BLaER1 treated with 17β-estradiol and CSF1 and Interleukin-3, amounts not matched to agents 10 nM and 100 nM (cell line): ENCODE measurements around the gene SEPTIN1.

Experiments
- H3K27ac ChIP-seq, 11 experiments: shearing (Covaris generic); formaldehyde crosslinking; 2 replicates each; pipeline ENCODE4 v1.8.1; 2022
- H3K27me3 ChIP-seq, 11 experiments: shearing (Covaris generic); formaldehyde crosslinking; 2 replicates each; pipeline ENCODE4 v1.8.1; 2022
- H3K36me3 ChIP-seq, 11 experiments: shearing (Covaris generic); formaldehyde crosslinking; 2 replicates each; pipeline ENCODE4 v1.8.1; 2022
- H3K4me1 ChIP-seq, 10 experiments: shearing (Covaris generic); formaldehyde crosslinking; 2 replicates each; pipeline ENCODE4 v1.8.1; 2022
- H3K4me2 ChIP-seq, 11 experiments: shearing (Covaris generic); formaldehyde crosslinking; 2 replicates each; pipeline ENCODE4 v1.8.1; 2022
- H3K4me3 ChIP-seq, 10 experiments: shearing (Covaris generic); formaldehyde crosslinking; 2 replicates each; pipeline ENCODE4 v1.8.1; 2022
- H3K9ac ChIP-seq, 11 experiments: shearing (Covaris generic); formaldehyde crosslinking; 2 replicates each; pipeline ENCODE4 v1.8.1; 2022
- H3K9me3 ChIP-seq, 11 experiments: shearing (Covaris generic); formaldehyde crosslinking; replicated peaks in 1 of 11; 2 replicates each; pipeline ENCODE4 v1.8.1; 2022
- H4K20me1 ChIP-seq, 11 experiments: shearing (Covaris generic); formaldehyde crosslinking; 2 replicates each; pipeline ENCODE4 v1.8.1; 2022
- Cebpa-rat ChIP-seq, 11 experiments: shearing (Covaris generic); IDR thresholded peaks; 2 replicates each; pipeline ENCODE4 v1.8.1; 2022

SEPTIN1 gene

DNA sequence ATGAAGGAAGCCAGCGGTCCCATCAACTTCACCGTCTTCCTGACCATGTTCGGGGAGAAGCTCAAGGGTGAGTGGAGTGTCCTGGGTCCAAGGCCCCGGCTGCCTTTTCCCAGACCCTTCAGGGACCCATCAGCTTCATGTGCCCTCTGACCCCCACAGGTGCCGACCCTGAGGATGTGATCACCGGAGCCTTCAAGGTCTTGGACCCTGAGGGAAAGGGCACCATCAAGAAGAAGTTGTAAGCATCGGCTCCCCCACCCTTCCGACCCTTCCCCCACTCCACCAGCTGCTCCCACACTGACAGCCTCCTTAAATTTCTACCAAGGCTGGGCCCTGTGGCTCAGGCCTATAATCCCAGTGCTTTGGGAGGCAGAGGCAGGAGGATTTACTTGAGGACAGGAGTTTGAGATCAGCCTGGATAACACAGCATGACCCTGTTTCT lies 5.9 kb downstream of the SEPTIN1 start:
- H3K27me3 ChIP-seq: no peaks in the 10 kb centered on the region
- no peaks in the 10 kb centered on the region for H3K9me3 ChIP-seq
- H3K4me2 ChIP-seq: peak overlapping the region; percentile 79 to 100 (median 97); a peak in 20 of 22 replicates
- TF ChIP-seq Cebpa-rat (IDR thresholded peaks at IDR 0.05): no peak
- H3K27ac ChIP-seq: peak overlapping the region in 10 of 11 experiments; percentile 97 to 100 (median 98); a peak in 19 of 22 replicates
- H3K36me3 ChIP-seq: no peaks in the 10 kb centered on the region
- H3K4me3 ChIP-seq: no peak overlapping the region
- peak overlapping the region in 7 of 11 experiments; percentile 90 to 98 (median 93); a peak in 7 of 22 replicates for H3K9ac ChIP-seq
- no peaks in the 10 kb centered on the region; a peak in 2 of 22 replicates for H4K20me1 ChIP-seq
- H3K4me1 ChIP-seq: peaks cover 41 to 83% (median 63%) of the 10 kb centered on the region in 10 experiments

DNA sequence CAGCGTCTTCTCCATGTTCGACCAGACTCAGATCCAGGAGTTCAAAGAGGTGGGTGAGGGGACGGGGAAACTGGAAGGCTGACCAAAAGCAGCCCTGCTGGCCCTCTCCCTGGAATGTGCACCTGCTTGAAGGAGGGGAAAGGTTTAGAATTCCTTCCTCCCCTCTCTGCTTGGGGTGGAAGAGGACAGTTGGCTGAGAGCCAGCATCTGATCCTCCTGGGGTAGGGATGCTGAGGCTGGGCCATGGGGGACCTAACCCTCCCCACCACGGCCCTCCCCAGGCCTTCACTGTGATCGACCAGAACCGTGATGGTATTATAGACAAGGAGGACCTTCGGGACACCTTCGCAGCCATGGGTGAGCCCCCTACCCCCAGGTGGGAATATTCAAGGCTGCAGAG lies 6.5 kb downstream of the SEPTIN1 start:
- H3K27me3 ChIP-seq: no peaks in the 10 kb centered on the region
- peak overlapping the region in 4 of 11 experiments; percentile 91 to 100 (median 96); a peak in 6 of 22 replicates for H3K4me2 ChIP-seq
- peak overlapping the region in 6 of 11 experiments; percentile 97 to 100 (median 99); a peak in 10 of 22 replicates for H3K27ac ChIP-seq
- H3K36me3 ChIP-seq: no peaks in the 10 kb centered on the region
- H4K20me1 ChIP-seq: no peaks in the 10 kb centered on the region; a peak in 2 of 22 replicates
- H3K4me1 ChIP-seq: peaks cover 39 to 81% (median 61%) of the 10 kb centered on the region in 10 experiments
- TF ChIP-seq Cebpa-rat (IDR thresholded peaks at IDR 0.05): no peak
- H3K9me3 ChIP-seq: no peaks in the 10 kb centered on the region
- H3K4me3 ChIP-seq: no peak overlapping the region
- 0 out of 22 replicates have a peak overlapping the region, but pooled peaks of 2 of the 11 experiments have one; percentile 98 for H3K9ac ChIP-seq

DNA sequence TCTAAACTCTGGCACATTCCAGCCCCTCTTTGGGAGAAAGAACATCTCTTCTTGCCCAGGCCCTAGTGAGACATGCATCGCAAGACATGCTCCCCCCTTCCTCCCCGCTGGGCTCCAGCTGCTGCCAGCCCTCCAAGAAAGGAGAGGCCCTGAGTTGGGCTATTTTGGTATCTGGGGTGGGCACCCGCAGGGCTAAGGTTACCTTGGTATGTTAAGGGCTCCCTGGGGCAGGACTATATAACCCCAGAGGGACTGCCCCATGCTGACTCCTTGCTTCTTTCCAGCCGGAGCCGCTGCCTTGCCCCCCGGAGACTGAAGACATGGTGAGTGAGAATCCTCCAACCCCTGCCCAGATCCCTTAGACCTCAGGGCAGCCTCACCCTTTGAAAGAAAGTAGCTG lies 7.8 kb downstream of the SEPTIN1 start, which contains the start of gene MYL11:
MYL11 (plus strand) TSS at position 265 of the 400 bp plus-strand sequence; CDS start at position 321, 56 bp downstream.
- H3K9ac ChIP-seq: peak within 1 kb of the TSS in 3 of 11 experiments; percentile 6 to 36 (median 23); a peak in 3 of 22 replicates
- no peaks in the 10 kb centered on the region for H3K9me3 ChIP-seq
- peaks cover 30 to 68% (median 48%) of the 10 kb centered on the region in 10 experiments for H3K4me1 ChIP-seq
- no peak for TF ChIP-seq Cebpa-rat (IDR thresholded peaks at IDR 0.05)
- H3K4me3 ChIP-seq: no peak within 1 kb of the TSS
- H4K20me1 ChIP-seq: peaks cover 0 to 2% (median 1%) of the 10 kb centered on the region in 11 experiments; a peak in 12 of 22 replicates
- 0 out of 22 replicates have a peak within 1 kb of the TSS, but pooled peaks of 2 of the 11 experiments have one; percentile 100 for H3K27ac ChIP-seq
- H3K27me3 ChIP-seq: no peaks in the 10 kb centered on the region
- no peaks in the 10 kb centered on the region for H3K36me3 ChIP-seq
- H3K4me2 ChIP-seq: peak within 1 kb of the TSS in 4 of 11 experiments; percentile 12 to 45 (median 18); a peak in 4 of 22 replicates

DNA sequence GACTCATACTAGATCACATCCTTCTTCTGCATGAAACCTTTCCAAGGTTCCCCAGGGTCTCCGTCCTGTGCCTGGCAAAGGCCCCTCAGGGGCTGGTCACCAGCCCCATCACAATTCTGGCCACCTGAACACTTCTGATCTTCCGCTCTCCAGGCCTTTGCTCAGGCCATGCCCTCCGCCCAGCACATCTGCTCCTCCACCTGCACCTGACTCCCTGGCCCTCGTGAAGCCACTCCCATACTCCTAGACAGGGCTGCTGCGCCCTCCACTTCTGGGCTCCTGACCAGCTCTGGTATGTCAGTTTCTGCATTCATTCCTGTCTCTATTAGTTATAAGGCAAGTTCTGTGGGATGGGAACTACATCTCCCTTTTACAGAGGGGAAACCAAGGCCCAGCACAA lies 9.6 kb downstream of the SEPTIN1 start:
- Histone ChIP-seq H4K20me1 (peaks cover 16 to 21% (median 19%) of the 10 kb centered on the region in 11 experiments), H3K27ac (peak overlapping the region in 2 of 11 experiments; percentile 63 to 69; a peak in 2 of 22 replicates), H3K4me2 (peak overlapping the region in 1 of 11 experiments; percentile 77; a peak in 1 of 22 replicates), H3K4me1 (peaks cover 26 to 70% (median 46%) of the 10 kb centered on the region in 10 experiments), H3K4me3 (no peak overlapping the region), H3K9me3 (no peaks in the 10 kb centered on the region), H3K9ac (peak overlapping the region in 6 of 11 experiments; percentile 33 to 78 (median 72); a peak in 4 of 22 replicates), H3K27me3 (no peaks in the 10 kb centered on the region), H3K36me3 (peaks cover 0 to 4% (median 0%) of the 10 kb centered on the region in 11 experiments; a peak in 2 of 22 replicates)
- TF ChIP-seq Cebpa-rat (IDR thresholded peaks at IDR 0.05): no peak

DNA sequence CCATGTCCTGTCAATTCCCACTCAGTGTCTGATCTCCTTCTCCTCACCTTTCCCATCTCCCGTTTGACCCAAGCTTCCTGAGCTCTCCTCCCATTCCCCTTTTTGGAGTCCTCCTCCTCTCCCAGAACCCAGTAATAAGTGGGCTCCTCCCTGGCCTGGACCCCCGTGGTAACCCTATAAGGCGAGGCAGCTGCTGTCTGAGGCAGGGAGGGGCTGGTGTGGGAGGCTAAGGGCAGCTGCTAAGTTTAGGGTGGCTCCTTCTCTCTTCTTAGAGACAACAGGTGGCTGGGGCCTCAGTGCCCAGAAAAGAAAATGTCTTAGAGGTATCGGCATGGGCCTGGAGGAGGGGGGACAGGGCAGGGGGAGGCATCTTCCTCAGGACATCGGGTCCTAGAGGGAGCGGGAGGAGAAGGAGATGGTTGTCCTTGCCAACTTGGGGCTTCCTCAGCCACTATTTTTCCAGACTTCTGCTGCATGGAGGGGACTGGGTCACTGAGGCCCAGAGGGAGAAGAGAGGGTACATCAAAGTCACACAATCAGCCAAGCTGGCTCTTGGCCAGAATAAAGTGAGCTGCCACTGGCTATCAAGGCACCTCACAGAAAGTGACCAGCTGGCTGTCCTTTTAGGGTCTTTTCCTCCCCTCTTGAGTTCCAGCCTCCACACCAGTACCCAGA lies 10.2 kb downstream of the SEPTIN1 start:
- peaks cover 26 to 70% (median 46%) of the 10 kb centered on the region in 10 experiments for H3K4me1 ChIP-seq
- H4K20me1 ChIP-seq: peaks cover 22 to 26% (median 25%) of the 10 kb centered on the region in 11 experiments
- H3K27ac ChIP-seq: peak overlapping the region in 8 of 11 experiments; percentile 47 to 78 (median 69); a peak in 13 of 22 replicates
- H3K4me2 ChIP-seq: peak overlapping the region; percentile 77 to 97 (median 90); a peak in 20 of 22 replicates
- no peaks in the 10 kb centered on the region for H3K27me3 ChIP-seq
- H3K4me3 ChIP-seq: no peak overlapping the region
- no peak for TF ChIP-seq Cebpa-rat (IDR thresholded peaks at IDR 0.05)
- H3K36me3 ChIP-seq: peaks cover 0 to 9% (median 5%) of the 10 kb centered on the region in 11 experiments; a peak in 5 of 22 replicates
- peak overlapping the region in 9 of 11 experiments; percentile 22 to 78 (median 70); a peak in 11 of 22 replicates for H3K9ac ChIP-seq
- H3K9me3 ChIP-seq: no peaks in the 10 kb centered on the region

DNA sequence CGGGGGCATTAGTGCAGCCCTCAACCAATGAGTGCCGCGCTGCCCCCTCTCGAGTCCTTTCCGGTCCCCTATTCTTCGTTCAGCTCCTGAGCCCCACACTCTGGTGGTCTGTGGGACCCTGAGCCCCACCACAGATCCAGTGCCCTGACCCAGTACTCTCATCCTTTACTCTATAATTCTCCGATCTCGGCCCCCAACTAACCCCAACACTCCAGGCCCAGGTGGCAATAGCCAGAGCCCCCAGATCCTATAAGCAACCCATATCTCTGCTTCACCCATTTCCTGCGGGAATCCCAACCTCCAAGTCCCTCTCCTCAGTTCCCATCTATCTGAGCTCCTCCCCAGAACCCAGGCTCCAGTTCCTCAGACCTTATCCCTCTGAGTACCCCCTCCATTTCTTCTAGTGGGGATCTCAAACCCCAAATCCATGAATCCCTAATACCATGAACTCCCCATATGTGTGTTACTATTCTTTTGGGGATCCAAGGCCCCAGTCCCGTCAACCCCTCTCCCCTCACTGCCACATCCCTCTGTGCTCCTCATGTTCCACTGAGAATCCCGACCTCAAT lies 11.0 kb downstream of the SEPTIN1 start:
- H3K27ac ChIP-seq: peak overlapping the region; percentile 34 to 82 (median 69); a peak in 21 of 22 replicates
- H3K36me3 ChIP-seq: peaks cover 4 to 17% (median 11%) of the 10 kb centered on the region in 11 experiments; a peak in 19 of 22 replicates
- peak overlapping the region; percentile 77 to 97 (median 90) for H3K4me2 ChIP-seq
- H3K9me3 ChIP-seq: no peaks in the 10 kb centered on the region
- peaks cover 30 to 35% (median 32%) of the 10 kb centered on the region in 11 experiments for H4K20me1 ChIP-seq
- H3K9ac ChIP-seq: peak overlapping the region; percentile 63 to 78 (median 72)
- TF ChIP-seq Cebpa-rat (IDR thresholded peaks at IDR 0.05): no peak
- H3K27me3 ChIP-seq: no peaks in the 10 kb centered on the region
- peaks cover 28 to 70% (median 46%) of the 10 kb centered on the region in 10 experiments for H3K4me1 ChIP-seq
- H3K4me3 ChIP-seq: peak overlapping the region; percentile 46 to 67 (median 56)

DNA sequence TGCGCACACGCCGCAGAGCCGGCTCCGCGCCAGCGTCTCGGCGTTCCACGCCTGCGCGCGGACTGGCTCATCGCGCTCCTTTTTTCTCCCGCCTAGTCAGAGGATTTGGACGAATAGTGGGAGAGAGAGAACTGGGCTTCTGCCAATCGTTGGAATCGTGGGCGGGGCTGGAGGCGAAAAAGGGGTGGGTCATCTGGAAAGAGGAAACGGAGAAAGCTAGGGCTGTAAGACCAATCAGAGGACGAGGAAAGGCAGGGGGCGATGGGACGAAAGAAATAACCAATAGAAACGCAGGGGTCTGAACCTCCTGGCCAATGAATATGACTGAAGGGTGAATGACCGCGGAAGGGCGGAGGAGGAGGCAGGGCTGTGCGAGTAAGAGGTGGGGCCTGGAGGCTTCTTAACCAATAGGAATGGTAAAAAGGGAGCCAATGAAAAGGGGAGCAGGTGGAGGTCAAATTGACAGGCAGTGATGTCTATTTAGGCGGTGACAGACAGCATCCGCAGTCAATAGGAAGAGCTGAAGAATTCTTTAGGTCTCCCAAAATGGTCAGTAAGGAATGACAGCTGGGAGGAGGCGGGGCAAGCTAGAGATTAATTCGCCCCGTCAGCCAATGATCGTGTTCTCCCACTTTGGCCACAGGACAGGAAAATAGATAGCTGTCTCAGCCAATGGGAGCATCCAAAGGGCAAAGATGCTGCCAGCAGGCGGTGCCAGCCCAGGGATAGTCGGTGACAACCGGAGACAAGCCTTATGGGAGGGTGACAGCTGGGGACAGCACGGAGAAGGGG lies 11.7 kb downstream of the SEPTIN1 start, which contains the start of gene TBC1D10B:
TBC1D10B (minus strand) TSS at position 39 of the 792 bp plus-strand sequence. CDS start 311 bp downstream, outside the sequence.
- Histone ChIP-seq H3K9ac (peak within 1 kb of the TSS; percentile 81 to 97 (median 91)), H4K20me1 (peaks cover 30 to 41% (median 39%) of the 10 kb centered on the region in 11 experiments), H3K9me3 (no peaks in the 10 kb centered on the region), H3K27me3 (no peaks in the 10 kb centered on the region), H3K27ac (peak within 1 kb of the TSS; percentile 77 to 89 (median 86)), H3K4me3 (peak within 1 kb of the TSS; percentile 82 to 99 (median 94)), H3K36me3 (peaks cover 11 to 24% (median 18%) of the 10 kb centered on the region in 11 experiments; a peak in 20 of 22 replicates), H3K4me1 (peaks cover 33 to 68% (median 49%) of the 10 kb centered on the region in 10 experiments), H3K4me2 (peak within 1 kb of the TSS; percentile 97 to 100 (median 99))
- no peak for TF ChIP-seq Cebpa-rat (IDR thresholded peaks at IDR 0.05)
